Kidney glomerular epithelial cell (primary cell): ENCODE measurements around the gene STEAP3.
"Not testable (repeated sequence)": the region's sequence is repeated elsewhere in the genome, so short reads cannot be mapped to it uniquely, and the experiment has no call there.

ENCODE experiments used
- DNase-seq: peaks from one replicate; lab custom pipeline; 2025; lab: John Stamatoyannopoulos, UW

The STEAP3 gene

GRCh38 chr2:119261493-119262225 lies 38.0 kb downstream of the STEAP3 start:
- DNase-seq, result no peak

- no peak for DNase-seq
Observed at GRCh38 chr2:119263025-119263424, 39.4 kb downstream of the STEAP3 start.

GRCh38 chr2:119263656-119264055 lies 40.0 kb downstream of the STEAP3 start:
- no peak for DNase-seq

- DNase-seq, result peak; percentile 28
Observed at GRCh38 chr2:119264781-119265692, 41.4 kb downstream of the STEAP3 start.

- no peak for DNase-seq
Observed at GRCh38 chr2:119265693-119266066, 42.0 kb downstream of the STEAP3 start.

GRCh38 chr2:119266091-119266589 lies 42.5 kb downstream of the STEAP3 start:
- no peak for DNase-seq

GRCh38 chr2:119267604-119268003 lies 44.0 kb downstream of the STEAP3 start:
- no peak for DNase-seq

- no peak for DNase-seq
Observed at GRCh38 chr2:119276864-119277263, 53.2 kb downstream of the STEAP3 start.

- not testable (repeated sequence) for DNase-seq
Observed at GRCh38 chr2:119278385-119278784, 54.8 kb downstream of the STEAP3 start.

GRCh38 chr2:119278946-119279345 lies 55.3 kb downstream of the STEAP3 start:
- no peak for DNase-seq

- no peak for DNase-seq
Observed at GRCh38 chr2:119279666-119280065, 56.0 kb downstream of the STEAP3 start.

GRCh38 chr2:119280680-119281079 lies 57.0 kb downstream of the STEAP3 start:
- no peak for DNase-seq

- no peak for DNase-seq
Observed at GRCh38 chr2:119282146-119282995, 58.7 kb downstream of the STEAP3 start.

GRCh38 chr2:119282996-119283511 lies 59.4 kb downstream of the STEAP3 start:
- no peak for DNase-seq

GRCh38 chr2:119283873-119284331 lies 60.3 kb downstream of the STEAP3 start:
- no peak for DNase-seq

GRCh38 chr2:119286661-119287060 lies 63.0 kb downstream of the STEAP3 start:
- no peak for DNase-seq

GRCh38 chr2:119288576-119288975 lies 64.9 kb downstream of the STEAP3 start:
- DNase-seq, result no peak

- DNase-seq, result no peak
Observed at GRCh38 chr2:119289093-119289492, 65.5 kb downstream of the STEAP3 start.

GRCh38 chr2:119289642-119290041 lies 66.0 kb downstream of the STEAP3 start:
- no peak for DNase-seq

- DNase-seq, result no peak
Observed at GRCh38 chr2:119290859-119291587, 67.4 kb downstream of the STEAP3 start.

GRCh38 chr2:119291588-119292167 lies 68.0 kb downstream of the STEAP3 start:
- DNase-seq, result no peak
